K562 (cell line): ENCODE measurements around the gene CCDC27. TPM values are rescaled to one million over a fixed set of nuclear protein-coding genes. Genes with fewer than 3 reads are reported as not detected.

Experiments
- ATAC-seq: fragments of 200-7000 bp; cut with Tn5 transposase; 3 replicates; pipeline ENCODE4 v1.9.1; 2020; ENCODE audit warnings: moderate library complexity
- BruUV-seq: library from RNA; stranded (reverse); fragments of 400-500 nt; replicated peaks from 2 replicates; lab custom pipeline; 2021; lab: Mats Ljungman, UMichigan
- CTCF ChIA-PET: fragments of 300-600 bp; formaldehyde crosslinking; extraction: SDS; loops from one replicate; lab custom pipeline; 2021; ENCODE audit warnings: low intra/inter-chr PET ratio; lab: Yijun Ruan, JAX
- POLR2A ChIA-PET: fragments of 300-600, 350-650 bp; sonication (Branson Sonifier 250); formaldehyde crosslinking; extraction: SDS; loops from one replicate; lab custom pipeline; 2021; ENCODE audit warnings: antibody characterized with exemption, inconsistent platforms; lab: Yijun Ruan, JAX
- DNase-seq, 4 experiments: peaks; one replicate each; pipeline versions ENCODE4 v3.0.0 to v3.0.0-alpha.2; 2011 to 2018; ENCODE audit warnings: low spot score in 3 of 4, mixed read lengths in 3 of 4; ENCODE audit errors: extremely low read depth in 1 of 4
- FAIRE-seq: peaks from 2 replicates; lab custom pipeline; 2011; peaks lifted over from hg19 to GRCh38; lab: Jason Lieb, UNC
- H2AFZ ChIP-seq: 2 replicates; pipeline ENCODE4 v1.6.0; 2011; ENCODE audit warnings: low read depth, low read length, control low read depth, inconsistent platforms
- H3K27ac ChIP-seq: fragments of 200-600 bp; 3 replicates; pipeline ENCODE4 v1.8.0; 2011; ENCODE audit warnings: low read depth, mild to moderate bottlenecking, control low read depth, inconsistent platforms, low read length, moderate library complexity, mixed read lengths; ENCODE audit errors: extremely low read depth
- H3K27me3 ChIP-seq, 2 experiments: fragments of 300-600 bp in 1 of 2; 2 replicates in 1 of 2; 3 replicates in 1 of 2; pipeline versions ENCODE4 v1.6.0 to v1.8.0; 2011; ENCODE audit warnings: inconsistent platforms in 2 of 2, low read length in 2 of 2, mild to moderate bottlenecking in 1 of 2, mixed read lengths in 1 of 2, moderate library complexity in 1 of 2; ENCODE audit not compliant: control insufficient read depth in 2 of 2, insufficient read depth in 2 of 2
- H3K36me3 ChIP-seq: fragments of 300-600 bp; 3 replicates; pipeline ENCODE4 v1.8.0; 2011; ENCODE audit warnings: mild to moderate bottlenecking, low read length, inconsistent platforms; ENCODE audit not compliant: control insufficient read depth, insufficient read depth
- H3K4me1 ChIP-seq, 2 experiments: fragments of 200-600 bp in 1 of 2; replicated peaks in 1 of 2; 2 replicates in 1 of 2; 3 replicates in 1 of 2; pipeline versions ENCODE4 v1.5.1 to v1.8.0; 2011; ENCODE audit warnings: inconsistent platforms in 2 of 2, low read length in 2 of 2, mild to moderate bottlenecking in 1 of 2, mixed read lengths in 1 of 2, moderate library complexity in 1 of 2; ENCODE audit not compliant: control insufficient read depth in 2 of 2, insufficient read depth in 2 of 2
- H3K4me2 ChIP-seq: 2 replicates; pipeline ENCODE4 v1.6.1; 2011; ENCODE audit warnings: low read length, control low read depth, inconsistent platforms, mixed read lengths; ENCODE audit not compliant: insufficient read depth
- H3K4me3 ChIP-seq: fragments of 200-600 bp; sonication (generic), shearing (Covaris generic); 2 replicates; pipeline ENCODE4 v1.5.1; 2016; ENCODE audit warnings: control low read depth, inconsistent platforms
- H3K79me2 ChIP-seq: fragments of 200-600 bp; 3 replicates; pipeline ENCODE4 v1.8.0; 2011; ENCODE audit warnings: low read length, inconsistent platforms; ENCODE audit not compliant: control insufficient read depth, insufficient read depth
- H3K9ac ChIP-seq, 2 experiments: 2 replicates each; pipeline versions ENCODE4 v1.6.0 to v1.6.1; 2011; ENCODE audit warnings: low read depth in 2 of 2, low read length in 2 of 2, control low read depth in 1 of 2, inconsistent platforms in 1 of 2, mild to moderate bottlenecking in 1 of 2, mixed read lengths in 1 of 2; ENCODE audit not compliant: insufficient read depth in 1 of 2
- H3K9me1 ChIP-seq: one replicate; pipeline ENCODE4 v1.6.0; 2011; ENCODE audit warnings: inconsistent platforms, mild to moderate bottlenecking, low read length, moderate library complexity; ENCODE audit not compliant: control insufficient read depth, insufficient read depth
- H3K9me3 ChIP-seq: replicated peaks from 2 replicates; pipeline ENCODE4 v1.5.1; 2011; ENCODE audit warnings: low read depth, low read length, inconsistent platforms; ENCODE audit not compliant: control insufficient read depth, insufficient read depth
- H4K20me1 ChIP-seq: replicated peaks from 2 replicates; pipeline ENCODE4 v1.6.1; 2011; ENCODE audit warnings: low read length, inconsistent platforms, mixed read lengths; ENCODE audit not compliant: control insufficient read depth, insufficient read depth
- AFF4 ChIP-seq: sonication (generic); formaldehyde crosslinking; IDR thresholded peaks from 2 replicates; pipeline ENCODE4 v1.8.0; 2023; ENCODE audit warnings: mild to moderate bottlenecking, missing genetic modification reagents
- CREM ChIP-seq: IDR thresholded peaks from 2 replicates; pipeline ENCODE4 v1.6.1; 2014; ENCODE audit warnings: antibody characterized with exemption, low read depth
- POLR2G ChIP-seq: fragments of 200-400 bp; formaldehyde crosslinking; IDR thresholded peaks from 2 replicates; pipeline ENCODE4 v1.6.1; 2017; ENCODE audit warnings: low read depth, mild to moderate bottlenecking, antibody characterized with exemption, low read length, moderate library complexity
- RAD21 ChIP-seq, 2 experiments: fragments of 250-450 bp in 1 of 2; fragments of 450-650 bp in 1 of 2; sonication (Bioruptor Pico) in 1 of 2; formaldehyde crosslinking in 1 of 2; IDR thresholded peaks in 1 of 2; conservative IDR thresholded peaks in 1 of 2; 2 replicates each; pipeline versions ENCODE4 v1.4.0 to v1.8.0; 2020 to 2022; ENCODE audit warnings: mild to moderate bottlenecking in 2 of 2, moderate library complexity in 1 of 2
- RBFOX2 ChIP-seq: fragments of 200-400 bp; formaldehyde crosslinking; IDR thresholded peaks from 2 replicates; pipeline ENCODE4 v1.6.1; 2017; ENCODE audit warnings: low read depth, mild to moderate bottlenecking, low read length, moderate library complexity
- RCOR1 ChIP-seq, 2 experiments: IDR thresholded peaks; 2 replicates each; pipeline ENCODE4 v1.6.1; 2012; ENCODE audit warnings: low read depth in 2 of 2, low read length in 2 of 2, borderline replicate concordance in 1 of 2, improper control_type of control experiment in 1 of 2
- SREBF1 ChIP-seq: fragments of 150-350 bp; IDR thresholded peaks from 2 replicates; pipeline ENCODE4 v1.6.1; 2014; ENCODE audit warnings: antibody characterized with exemption, low read depth, low read length, borderline replicate concordance
- UBTF ChIP-seq, 2 experiments: IDR thresholded peaks; 2 replicates each; pipeline ENCODE4 v1.6.1; 2012; ENCODE audit warnings: improper control_type of control experiment in 2 of 2, low read depth in 2 of 2, low read length in 2 of 2, borderline replicate concordance in 1 of 2
- ZNF431 ChIP-seq: sonication (generic); formaldehyde crosslinking; IDR thresholded peaks from 2 replicates; pipeline ENCODE4 v1.8.0; 2022; ENCODE audit warnings: mild to moderate bottlenecking, missing genetic modification reagents
- WGBS: fragments of 100-300 bp; shearing (Covaris generic); methylation state at CpG from one replicate; pipeline ENCODE4 v1.1.6; 2016; ENCODE audit warnings: low coverage, mixed read lengths; ENCODE audit not compliant: insufficient coverage; ENCODE audit errors: missing lambda C conversion rate; 5-methylcytosine and 5-hydroxymethylcytosine counted together
- in situ Hi-C: fragments of 300-500 bp; cut with MboI; formaldehyde crosslinking; loops from 4 replicates; pipeline ENCODE4 v1.15.0; 2018; ENCODE audit warnings: inconsistent platforms, mixed read lengths
- intact Hi-C: fragments of 100-400 bp; cut with micrococcal nuclease; formaldehyde crosslinking; loops from 2 replicates; pipeline ENCODE4 v1.14.2; 2022
- polyA plus RNA-seq, 8 experiments: library from polyadenylated mRNA; depleted of rRNA in 4 of 8; stranded (reverse) in 5 of 8; unstranded in 3 of 8; fragments of >200 nt; fragmentation: Nextera tagmentation in 2 of 8; fragmentation: Illumina TruSeq in 1 of 8; extraction: Ambion mirVana in 2 of 8; extraction: Trizol in 1 of 8; gene quantifications; 2 replicates each; pipeline versions ENCODE4 v1.2.1 to v1.2.3, GENCODE V29; 2011 to 2014; ENCODE audit warnings: inconsistent platforms in 1 of 8, missing spikeins in 1 of 8
- total RNA-seq, 7 experiments: library from RNA; depleted of rRNA in 6 of 7; stranded (reverse); fragments of >200 nt in 6 of 7; fragmentation: Illumina TruSeq in 2 of 7; extraction: Trizol in 2 of 7; gene quantifications; 2 replicates each; pipeline versions ENCODE4 v1.2.1 to v1.2.3, GENCODE V29; 2011 to 2021; ENCODE audit warnings: low replicate concordance in 1 of 7

CCDC27 gene
- total and polyA plus RNA-seq, 9 of the 15 experiments (the other 6 are each of a cell fraction or from before 2014, with no cell fraction given) = 0.01 to 0.04 TPM; not detected in 7

- ChIA-PET CTCF (no interaction called here), POLR2A (interaction anchor here (0.6 to 0.9 kb wide), 3 partner anchors 8 to 171 kb away, joined by 3 to 5 read pairs (median 4); no protein-coding TSS in a partner anchor)
- BruUV-seq = no TSS peak
- Histone ChIP-seq H3K4me2 (no peak overlapping the region), H3K79me2 (no peaks in the 10 kb centered on the region), H3K27ac (no peak overlapping the region), H3K9me1 (peaks cover 3% of the 10 kb centered on the region), H4K20me1 (peaks cover 13% of the 10 kb centered on the region), H2AFZ (peak overlapping the region; percentile 44; the same call in 1 of the 2 replicates), H3K9ac (peak overlapping the region in 1 of 2 experiments; percentile 54; a peak in 1 of 4 replicates), H3K27me3 (peaks cover 13 to 45% of the 10 kb centered on the region in 2 experiments; a peak in 4 of 5 replicates), H3K4me1 (peaks cover 0 to 52% of the 10 kb centered on the region in 2 experiments; a peak in 2 of 5 replicates), H3K9me3 (no peaks in the 10 kb centered on the region), H3K36me3 (no peaks in the 10 kb centered on the region), H3K4me3 (no peak overlapping the region)
- ATAC-seq = peak; percentile 92
- 12% methylated on average over 34 of the region's 37 CpGs for WGBS
- in situ Hi-C loops (no loop called here), intact Hi-C loops (no loop called here)
- peak; percentile 87 for FAIRE-seq
- DNase-seq = peak; percentile 80 to 88 (median 84)
- TF ChIP-seq POLR2G (peak; percentile 20; the same call in 1 of the 2 replicates), ZNF431 (CRISPR knock-in tag) (0 out of 2 replicates have a peak, but pooled peaks have one; percentile 16), SREBF1 (no peak), RBFOX2 (0 out of 2 replicates have a peak, but pooled peaks have one; percentile 21), RAD21 (CRISPR knock-in tag; conservative IDR thresholded peaks at IDR 0.05 in 1 of 2, IDR thresholded peaks at IDR 0.05 in 1 of 2) (peak; percentile 23 to 64; a peak in 3 of 4 replicates), UBTF (IDR thresholded peaks at IDR 0.05; ENCODE audit: borderline replicate concordance in 1 of 2, low read depth in 2 of 2, low read length in 2 of 2) (0 out of 4 replicates have a peak, but pooled peaks of 1 of the 2 experiments have one; percentile 39), RCOR1 (IDR thresholded peaks at IDR 0.05; ENCODE audit: borderline replicate concordance in 1 of 2, low read depth in 2 of 2, low read length in 2 of 2) (0 out of 4 replicates have a peak, but pooled peaks of 1 of the 2 experiments have one; percentile 36), AFF4 (CRISPR knock-in tag) (no peak), CREM (peak; percentile 7; the same call in 1 of the 2 replicates)
These were observed 25.0 kb upstream of the CCDC27 start for GRCh38 chr1:3727042-3727824.
